ACC112 (cell line): Measurements from ENCODE around the gene TC2N.
"Not testable (repeated sequence)": the region's sequence is repeated elsewhere in the genome, so short reads cannot be mapped to it uniquely, and the experiment has no call there.

Experiments
- H2AFZ ChIP-seq: fragments of 200-600 bp; sonication (generic); one replicate; pipeline ENCODE4 v1.6.0; 2017; ENCODE audit warnings: antibody characterized with exemption, low read length; ENCODE audit not compliant: unreplicated experiment
- H3K27ac ChIP-seq: fragments of 200-600 bp; sonication (generic); 2 replicates; pipeline ENCODE4 v1.5.1; 2014; ENCODE audit warnings: low read depth, mild to moderate bottlenecking, antibody characterized with exemption, low read length, moderate library complexity
- H3K27me3 ChIP-seq: fragments of 200-600 bp; sonication (generic); 2 replicates; pipeline ENCODE4 v1.6.1; 2014; ENCODE audit warnings: mild to moderate bottlenecking, antibody characterized with exemption, low read length, moderate library complexity, mixed read lengths; ENCODE audit not compliant: insufficient read depth
- H3K36me3 ChIP-seq: fragments of 200-600 bp; sonication (generic); 2 replicates; pipeline ENCODE4 v1.6.1; 2016; ENCODE audit warnings: mild to moderate bottlenecking, antibody characterized with exemption, low read length, moderate library complexity, mixed read lengths; ENCODE audit not compliant: insufficient read depth
- H3K4me1 ChIP-seq: fragments of 200-600 bp; sonication (generic); one replicate; pipeline ENCODE4 v1.6.1; 2016; ENCODE audit warnings: low read length, mixed read lengths; ENCODE audit not compliant: insufficient read depth, unreplicated experiment, control insufficient read depth
- H3K4me3 ChIP-seq: fragments of 200-600 bp; sonication (generic); 2 replicates; pipeline ENCODE4 v1.5.1; 2014; ENCODE audit warnings: mild to moderate bottlenecking, low read depth, low read length
- H3K79me2 ChIP-seq: fragments of 200-600 bp; sonication (generic); one replicate; pipeline ENCODE4 v1.6.0; 2016; ENCODE audit warnings: low read length; ENCODE audit not compliant: control insufficient read depth, unreplicated experiment, insufficient read depth

The TC2N gene

DNA sequence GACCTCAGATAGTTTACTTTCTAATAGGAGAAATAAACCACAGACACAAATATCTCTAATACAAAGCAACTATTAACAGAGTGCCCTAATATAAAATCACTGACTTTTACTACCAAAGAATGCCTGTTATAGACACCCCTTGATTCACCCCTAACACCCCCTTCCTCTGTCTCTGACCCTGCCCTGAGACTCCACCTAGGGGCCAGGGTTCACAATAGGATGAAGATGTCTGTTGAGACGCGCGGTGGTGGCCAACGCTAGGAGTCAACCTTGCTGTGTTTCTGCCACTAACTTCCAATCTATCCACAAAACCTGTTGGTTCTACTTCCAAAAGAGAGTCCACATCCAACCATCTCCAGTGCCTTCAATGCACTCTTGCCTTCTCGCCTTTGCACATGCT, 10.9 kb upstream of the TC2N start:
- Histone ChIP-seq H3K4me1 (peaks cover 4% of the 10 kb centered on the region), H3K79me2 (no peaks in the 10 kb centered on the region), H3K36me3 (peaks cover 5% of the 10 kb centered on the region; the same call in 1 of the 2 replicates), H3K27ac (no peak overlapping the region), H3K27me3 (no peaks in the 10 kb centered on the region), H2AFZ (no peak overlapping the region), H3K4me3 (no peak overlapping the region)

DNA sequence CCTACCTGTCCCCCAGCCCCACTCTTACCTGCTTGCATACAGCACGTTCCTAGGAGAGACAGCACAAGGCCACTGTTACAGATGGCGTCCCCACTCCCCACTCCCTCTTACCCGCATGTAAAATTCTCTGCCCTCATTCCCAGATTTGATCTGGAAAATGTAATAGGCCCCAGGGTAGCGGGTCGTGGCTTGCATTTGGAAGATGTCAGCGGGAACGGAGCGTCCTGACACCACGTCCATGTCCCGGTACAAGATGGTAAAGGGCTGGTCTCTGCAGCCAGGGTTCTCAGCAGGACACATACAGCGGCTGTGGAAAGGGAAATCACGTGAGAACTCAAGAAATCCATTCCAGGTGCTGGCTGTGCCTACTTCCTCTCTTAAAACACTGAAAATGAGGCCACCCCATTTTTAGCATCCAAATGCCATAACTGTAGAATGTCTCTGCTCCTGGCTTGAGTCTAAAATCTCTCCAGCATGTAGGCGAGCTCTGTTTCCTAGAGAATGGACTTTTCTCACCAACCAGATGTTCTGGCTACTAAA, 10.1 kb upstream of the TC2N start:
- Histone ChIP-seq H3K79me2 (no peaks in the 10 kb centered on the region), H3K27ac (no peak overlapping the region), H3K36me3 (peaks cover 5% of the 10 kb centered on the region; the same call in 1 of the 2 replicates), H3K27me3 (no peaks in the 10 kb centered on the region), H3K4me1 (peaks cover 13% of the 10 kb centered on the region), H3K4me3 (no peak overlapping the region), H2AFZ (no peak overlapping the region)

DNA sequence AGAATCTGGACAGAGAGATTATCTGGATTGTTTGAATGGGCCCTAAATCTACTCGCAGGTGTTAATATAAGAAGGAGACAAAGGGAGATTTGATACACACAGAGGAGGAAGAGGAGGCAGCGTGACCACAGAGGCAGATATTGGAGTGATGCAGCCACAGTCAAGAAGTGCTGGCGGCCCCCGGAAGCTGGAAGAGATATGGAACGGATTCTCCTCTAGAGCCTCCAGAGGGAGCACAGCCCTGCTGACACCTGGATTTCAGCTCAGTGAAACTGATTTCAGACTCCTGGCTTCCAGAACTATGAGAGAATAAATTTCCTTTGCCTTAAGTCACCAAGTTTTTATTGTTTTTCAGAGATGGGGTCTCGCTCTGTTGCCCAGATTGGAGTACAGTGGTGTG, 9.2 kb upstream of the TC2N start:
- no peaks in the 10 kb centered on the region for H3K79me2 ChIP-seq
- peaks cover 22% of the 10 kb centered on the region for H3K4me1 ChIP-seq
- H3K27ac ChIP-seq = no peak overlapping the region
- no peaks in the 10 kb centered on the region for H3K27me3 ChIP-seq
- no peak overlapping the region for H2AFZ ChIP-seq
- H3K36me3 ChIP-seq = peaks cover 5% of the 10 kb centered on the region; the same call in 1 of the 2 replicates
- no peak overlapping the region for H3K4me3 ChIP-seq

DNA sequence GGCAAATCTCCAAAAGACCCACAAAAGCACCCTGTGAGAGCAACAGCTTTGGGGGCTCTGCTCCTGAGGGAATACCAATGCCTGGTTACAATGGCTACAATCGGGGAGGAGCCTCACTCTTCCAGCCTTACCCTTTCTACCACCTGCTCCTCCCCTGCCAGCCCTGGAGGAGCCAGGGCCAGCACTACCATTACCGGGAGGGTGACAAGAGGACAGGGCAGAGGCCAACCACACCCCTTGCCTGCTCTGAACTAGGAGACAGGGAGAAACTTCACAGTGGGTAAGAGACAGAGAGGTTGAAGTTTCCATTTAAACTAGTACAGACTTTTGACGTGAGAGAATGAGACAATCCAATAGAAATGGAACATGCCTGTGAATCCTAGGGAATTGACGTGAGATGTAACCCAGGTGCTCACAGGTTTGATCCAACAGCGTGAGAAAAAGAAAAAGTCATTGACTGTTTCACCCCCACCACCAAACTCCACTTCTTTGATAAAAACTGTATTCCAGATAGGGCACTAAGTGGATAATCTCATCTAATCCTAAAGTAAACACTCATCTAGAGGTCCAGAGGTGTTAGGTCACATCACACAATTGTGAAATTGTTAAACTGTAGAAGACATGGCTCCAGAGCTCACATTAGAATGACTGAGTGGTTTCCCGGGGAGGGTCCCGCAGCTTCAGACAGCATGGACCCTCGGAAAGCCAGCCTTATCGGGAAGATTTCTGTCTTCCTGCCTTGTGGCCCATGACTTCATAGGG, 8.4 kb upstream of the TC2N start:
- Histone ChIP-seq H3K4me3 (no peak overlapping the region), H3K27me3 (no peaks in the 10 kb centered on the region), H3K27ac (no peak overlapping the region), H3K4me1 (peaks cover 26% of the 10 kb centered on the region), H3K79me2 (no peaks in the 10 kb centered on the region), H2AFZ (no peak overlapping the region), H3K36me3 (peaks cover 5% of the 10 kb centered on the region; the same call in 1 of the 2 replicates)

DNA sequence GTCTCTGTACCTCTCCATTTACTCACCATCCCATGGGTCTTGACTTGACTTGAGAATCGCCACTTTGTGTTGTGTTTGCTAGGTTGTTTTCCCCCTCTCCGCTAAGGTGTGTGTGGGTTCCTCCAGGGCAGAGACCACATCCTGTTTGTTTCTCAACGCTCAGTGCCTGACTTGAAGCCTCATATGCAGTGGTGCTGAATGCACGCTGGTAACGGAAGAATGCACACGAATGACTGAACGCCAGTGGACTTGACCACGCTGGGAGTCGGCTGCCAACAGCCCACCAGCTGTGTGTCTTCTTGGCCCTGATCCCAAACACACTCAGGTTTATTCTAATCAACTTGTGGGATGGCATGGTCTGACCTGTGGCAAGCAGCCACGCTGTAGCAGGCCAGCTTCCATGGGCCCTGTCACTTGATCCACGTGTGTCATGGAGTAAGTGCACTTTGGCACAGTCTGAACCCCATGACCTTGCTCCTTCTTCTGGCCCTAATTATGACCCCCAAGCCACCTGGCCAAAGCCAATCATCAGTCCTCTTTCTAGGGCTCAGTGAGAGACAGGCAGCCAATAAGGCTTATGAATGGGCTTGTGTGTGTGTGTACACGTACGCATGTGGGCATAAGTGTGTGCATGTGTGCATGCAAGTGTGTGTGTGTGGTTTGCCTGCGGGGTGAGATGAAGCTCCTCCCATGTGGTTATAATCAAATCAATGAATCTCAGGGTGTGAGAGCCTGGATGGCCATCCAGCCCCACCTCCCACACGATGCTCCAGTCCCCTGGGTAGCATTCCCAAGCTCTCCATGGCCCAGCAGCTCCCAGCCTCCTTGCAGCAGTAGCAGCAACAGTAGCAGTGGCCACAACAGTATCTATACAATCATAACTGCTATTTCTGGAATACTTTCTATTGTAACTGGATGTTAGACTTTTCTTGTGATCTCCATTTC, 6.4 kb upstream of the TC2N start:
- H3K4me3 ChIP-seq = no peak overlapping the region
- H3K4me1 ChIP-seq = peaks cover 26% of the 10 kb centered on the region
- no peak overlapping the region for H2AFZ ChIP-seq

DNA sequence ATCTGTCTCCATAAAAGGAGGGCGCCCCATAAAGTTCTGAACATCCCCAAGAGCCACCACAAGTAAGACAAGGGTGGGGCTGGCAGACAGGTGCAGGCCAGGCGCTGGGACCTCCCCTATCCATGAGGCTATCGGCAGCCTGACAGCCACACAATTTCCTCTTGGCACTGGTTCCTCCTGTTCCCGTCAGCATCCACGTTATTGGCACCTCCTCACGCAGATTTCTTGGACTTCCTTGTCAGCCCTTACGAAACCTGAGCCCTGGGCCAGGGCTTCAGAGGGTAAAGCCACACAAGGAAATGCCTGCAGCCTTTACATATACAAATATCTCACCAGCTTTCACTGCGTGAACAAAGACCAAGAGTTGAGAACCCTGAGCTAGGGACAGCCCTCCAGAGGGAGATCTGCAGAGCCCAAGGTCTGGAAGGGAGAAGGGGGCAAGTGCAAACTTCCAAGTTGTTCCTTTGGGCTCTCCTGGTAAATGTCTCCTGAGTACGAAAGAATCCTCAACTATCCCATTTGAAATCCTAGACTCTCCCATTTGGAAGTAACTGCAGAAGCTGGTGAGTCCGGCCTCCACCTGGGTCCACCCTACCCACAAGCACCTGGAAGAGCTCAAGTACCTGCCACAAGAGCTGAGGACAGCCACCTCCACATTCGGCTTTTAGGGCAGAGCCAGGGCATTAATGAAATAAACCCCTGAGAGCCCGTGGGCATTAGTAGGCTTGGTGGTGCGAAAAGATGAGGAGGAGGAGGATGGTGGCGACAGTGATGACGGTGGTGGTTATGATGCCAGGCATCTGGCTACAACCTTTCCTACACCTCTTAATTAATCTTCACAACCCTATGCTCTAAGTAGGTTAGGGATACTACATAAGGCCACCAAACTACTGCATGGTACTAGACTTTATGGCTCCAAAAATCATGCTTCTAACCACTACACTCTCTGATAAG, 5.5 kb upstream of the TC2N start:
- Histone ChIP-seq H3K79me2 (no peaks in the 10 kb centered on the region), H3K27me3 (no peaks in the 10 kb centered on the region), H3K36me3 (peaks cover 20% of the 10 kb centered on the region), H3K4me3 (no peak overlapping the region), H2AFZ (no peak overlapping the region), H3K27ac (peak overlapping the region; percentile 68), H3K4me1 (peaks cover 26% of the 10 kb centered on the region)

More for the DNA sequence above, 6.4 kb upstream of the TC2N start:
- H3K27ac ChIP-seq = no peak overlapping the region; the same call in 1 of the 2 replicates
- H3K79me2 ChIP-seq = no peaks in the 10 kb centered on the region
- H3K36me3 ChIP-seq = peaks cover 16% of the 10 kb centered on the region; the same call in 1 of the 2 replicates
- no peaks in the 10 kb centered on the region for H3K27me3 ChIP-seq

DNA sequence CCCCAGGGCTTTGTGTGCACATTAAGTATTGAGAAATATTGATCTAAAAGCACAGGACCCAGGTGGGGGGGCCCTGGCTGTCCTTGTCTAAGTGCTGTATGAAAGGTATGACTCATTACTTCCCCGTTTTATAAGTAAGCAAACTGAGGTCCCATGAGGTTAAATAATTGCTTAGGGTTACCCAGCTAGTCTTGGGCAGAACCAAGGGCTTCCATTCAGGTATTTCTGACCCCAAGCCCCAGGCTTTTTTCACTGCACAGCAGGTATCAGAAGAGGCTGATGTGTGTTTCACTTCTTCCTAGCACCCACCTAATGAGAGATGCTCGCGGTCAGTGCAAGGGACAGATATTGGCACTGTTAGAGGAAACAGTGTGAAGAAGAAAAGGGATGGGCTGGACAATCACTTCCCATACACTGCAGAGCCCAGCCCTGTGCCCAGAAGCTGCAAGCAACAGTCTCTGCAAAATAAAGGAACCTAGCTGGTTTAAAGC, 4.7 kb upstream of the TC2N start:
- H3K27ac ChIP-seq = peak overlapping the region; percentile 68
- peaks cover 26% of the 10 kb centered on the region for H3K4me1 ChIP-seq
- H3K27me3 ChIP-seq = no peaks in the 10 kb centered on the region
- no peaks in the 10 kb centered on the region for H3K79me2 ChIP-seq
- H3K4me3 ChIP-seq = no peak overlapping the region
- H2AFZ ChIP-seq = no peak overlapping the region
- peaks cover 22% of the 10 kb centered on the region for H3K36me3 ChIP-seq

DNA sequence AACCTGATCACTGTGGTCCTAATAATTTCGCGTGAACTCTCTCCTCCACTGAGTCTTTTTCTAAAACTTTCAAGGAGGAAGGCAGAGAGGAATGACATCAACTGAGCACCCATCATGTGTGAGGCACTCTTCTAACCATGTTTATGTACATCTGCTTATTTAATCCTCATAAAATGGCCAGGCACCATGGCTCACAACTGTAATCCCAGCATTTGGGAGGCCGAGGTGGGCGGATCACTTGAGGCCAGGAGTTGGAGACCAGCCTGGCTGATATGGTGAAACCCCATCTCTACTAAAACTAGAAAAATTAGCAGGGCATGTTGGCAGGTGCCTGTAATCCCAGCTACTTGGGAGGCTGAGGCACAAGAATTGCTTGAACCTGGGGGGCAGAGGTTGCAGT, 4.1 kb upstream of the TC2N start:
- H3K27ac ChIP-seq = peak overlapping the region; percentile 17; the same call in 1 of the 2 replicates
- not testable (repeated sequence) for H2AFZ ChIP-seq, H3K4me3 ChIP-seq, H3K27me3 ChIP-seq, H3K79me2 ChIP-seq
- peaks cover 26% of the 10 kb centered on the region for H3K4me1 ChIP-seq
- H3K36me3 ChIP-seq = peaks cover 22% of the 10 kb centered on the region

DNA sequence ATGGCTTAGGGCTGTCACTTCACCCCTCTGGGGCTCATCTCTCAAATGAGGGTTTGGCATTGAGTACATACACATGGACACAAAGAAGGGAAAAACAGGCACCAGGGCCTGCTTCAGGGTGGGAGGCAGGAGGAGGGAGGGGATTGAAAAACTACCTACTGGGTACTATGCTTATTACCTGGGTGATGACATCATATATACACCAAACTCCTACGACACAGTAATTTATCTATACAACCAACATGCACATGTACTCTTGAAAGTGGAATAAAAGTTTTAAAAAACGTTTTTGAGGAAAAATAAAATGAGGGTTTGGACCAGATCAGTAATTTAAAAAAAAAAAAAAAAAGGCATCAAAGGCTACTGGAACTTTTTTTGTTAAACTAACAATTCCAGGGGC, 3.6 kb upstream of the TC2N start:
- Histone ChIP-seq H3K4me3 (no peak overlapping the region), H3K4me1 (peaks cover 26% of the 10 kb centered on the region), H3K79me2 (no peaks in the 10 kb centered on the region), H3K36me3 (peaks cover 22% of the 10 kb centered on the region), H3K27me3 (no peaks in the 10 kb centered on the region), H3K27ac (no peak overlapping the region), H2AFZ (no peak overlapping the region)
